HG03108 (cell line): Measurements from ENCODE around the gene ABO.
"Not testable (repeated sequence)": the region's sequence is repeated elsewhere in the genome, so short reads cannot be mapped to it uniquely, and the experiment has no call there.

Experiments
- ATAC-seq: cut with Tn5 transposase; IDR thresholded peaks from one replicate; pipeline ENCODE4 v1.9.1; 2021; ENCODE audit warnings: moderate library complexity; ENCODE audit not compliant: unreplicated experiment

ABO gene

DNA sequence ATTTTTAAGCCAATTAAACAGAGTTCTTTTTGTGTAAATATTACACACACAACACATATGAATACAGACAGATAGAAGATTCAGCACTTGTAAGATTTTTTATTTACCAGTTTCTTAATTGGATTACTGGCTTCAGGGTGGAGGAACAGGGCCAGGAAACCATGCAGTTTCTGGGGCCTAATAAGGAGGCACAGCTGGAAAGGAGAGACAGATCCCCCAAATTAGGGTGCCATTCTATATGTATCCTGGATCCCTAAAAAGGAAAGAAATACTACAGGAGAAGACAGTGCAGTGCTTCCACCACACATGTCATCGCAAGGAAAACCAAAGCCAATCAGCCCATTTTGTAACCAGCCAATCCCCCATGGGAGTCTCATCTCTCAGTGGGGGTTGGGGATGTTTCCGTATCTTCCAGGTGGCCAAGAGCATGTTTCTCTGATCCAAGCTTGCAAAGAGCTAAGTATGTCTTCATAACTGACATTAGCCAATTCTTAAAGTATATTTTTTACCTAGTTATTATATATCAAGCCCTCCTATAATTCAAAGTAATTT lies 15.8 kb upstream of the ABO start:
- no peak for ATAC-seq

DNA sequence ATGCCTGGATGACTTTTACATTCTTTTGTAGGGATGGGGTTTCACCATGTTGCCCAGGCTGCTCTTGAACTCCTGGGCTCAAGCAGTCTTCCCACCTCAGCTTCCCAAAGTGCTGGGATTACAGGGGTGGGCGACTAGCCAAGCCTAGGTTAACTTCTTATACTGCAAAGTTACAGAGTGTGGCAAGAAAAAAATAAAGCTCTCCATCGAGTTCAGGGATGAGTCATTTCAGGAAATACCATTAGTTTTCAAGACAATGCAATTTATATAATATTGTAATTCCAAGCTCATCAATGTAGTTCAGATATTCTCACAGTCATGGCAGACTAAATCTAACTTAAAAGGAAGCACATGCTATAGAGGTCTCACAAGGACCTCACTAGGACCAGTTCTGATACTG lies 11.5 kb upstream of the ABO start:
- no peak for ATAC-seq

GRCh38 chr9:133285252-133285775 lies 10.3 kb upstream of the ABO start:
- ATAC-seq: no peak

- ATAC-seq: no peak
Observed at GRCh38 chr9:133284362-133284761, 9.4 kb upstream of the ABO start.

- ATAC-seq: not testable (repeated sequence)
Observed at GRCh38 chr9:133283255-133284032, 8.4 kb upstream of the ABO start.

- ATAC-seq: no peak
Observed at GRCh38 chr9:133282464-133283238, 7.7 kb upstream of the ABO start.

GRCh38 chr9:133280392-133280791 lies 5.4 kb upstream of the ABO start:
- ATAC-seq: no peak

GRCh38 chr9:133278161-133279114 lies 3.4 kb upstream of the ABO start:
- no peak for ATAC-seq

DNA sequence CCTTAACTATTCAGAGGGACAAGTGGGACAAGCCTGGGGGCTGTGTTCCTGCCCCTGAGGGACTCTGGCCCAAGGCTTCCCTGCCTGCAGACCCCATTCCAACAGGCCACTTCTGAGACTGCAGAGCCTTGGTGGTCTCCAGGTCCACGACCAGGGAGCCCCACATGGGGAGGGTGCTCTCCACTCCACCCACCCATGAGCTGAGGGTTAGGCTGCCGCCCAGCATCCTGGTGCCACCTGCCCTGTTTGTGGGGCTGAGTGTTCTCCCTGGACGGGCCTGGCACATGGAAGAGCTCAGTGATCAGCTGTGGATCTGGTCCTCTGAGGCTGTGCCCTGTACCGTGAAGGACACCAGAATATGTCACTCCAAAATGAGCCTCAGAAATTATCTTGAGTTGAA lies 2.5 kb upstream of the ABO start:
- ATAC-seq: no peak

DNA sequence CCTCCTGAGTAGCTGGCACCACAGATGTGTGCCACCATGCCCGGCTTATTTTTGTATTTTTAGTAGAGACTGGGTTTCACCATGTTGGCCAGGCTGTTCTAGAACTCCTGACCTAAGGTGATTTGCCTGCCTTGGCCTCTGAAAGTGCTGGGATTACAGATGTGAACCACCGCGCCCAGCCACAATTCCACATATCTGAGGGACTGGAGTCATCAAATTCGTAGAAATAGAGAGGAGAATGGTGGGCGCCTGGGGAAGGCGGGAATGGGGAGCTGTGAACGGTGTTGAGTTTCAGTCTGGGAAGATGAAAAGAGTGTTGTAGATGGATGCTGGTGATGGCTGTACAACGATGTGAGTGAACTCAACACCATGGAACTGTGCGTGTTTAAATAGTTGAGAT lies 1.9 kb upstream of the ABO start:
- no peak for ATAC-seq

DNA sequence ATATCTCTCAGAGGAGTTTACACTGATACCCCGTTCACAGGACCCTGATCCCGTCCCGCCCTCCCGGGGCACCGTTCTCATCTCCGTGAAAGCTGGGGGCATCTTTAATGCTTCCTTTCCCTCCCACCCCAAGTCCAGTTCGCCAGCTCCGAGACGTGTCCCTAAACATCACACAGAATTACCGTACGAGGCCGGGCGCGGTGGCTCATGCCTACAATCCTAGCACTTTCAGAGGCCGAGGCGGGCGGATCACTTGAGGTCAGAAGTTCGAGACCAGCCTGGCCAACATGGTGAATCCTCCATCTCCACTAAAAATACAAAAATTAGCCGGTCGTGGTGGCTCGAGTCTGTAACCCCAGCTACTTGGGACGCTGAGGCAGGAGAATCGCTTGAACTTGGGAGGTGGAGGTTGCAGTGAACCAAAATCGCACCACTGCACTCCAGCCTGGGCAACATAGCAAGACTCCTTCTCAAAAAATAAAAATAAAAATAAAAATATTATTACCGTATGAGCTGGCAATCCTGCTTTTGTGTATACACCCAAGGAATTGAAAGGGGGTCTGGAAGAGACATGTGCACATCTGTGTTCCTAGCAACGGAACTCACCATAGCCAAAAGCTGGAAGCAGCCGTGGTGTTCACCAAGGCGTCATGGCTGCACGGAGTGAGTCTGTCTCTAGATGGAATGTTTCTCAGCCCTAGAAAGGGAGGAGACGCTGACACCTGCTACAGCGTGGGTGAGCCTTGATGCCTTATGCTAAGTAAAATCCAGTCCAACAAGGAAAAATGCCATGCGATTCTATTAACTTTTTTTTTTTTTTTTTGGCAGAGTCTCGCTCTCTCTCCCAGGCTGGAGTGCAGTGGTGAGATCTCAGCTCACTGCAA lies 1.2 kb upstream of the ABO start:
- no peak for ATAC-seq

DNA sequence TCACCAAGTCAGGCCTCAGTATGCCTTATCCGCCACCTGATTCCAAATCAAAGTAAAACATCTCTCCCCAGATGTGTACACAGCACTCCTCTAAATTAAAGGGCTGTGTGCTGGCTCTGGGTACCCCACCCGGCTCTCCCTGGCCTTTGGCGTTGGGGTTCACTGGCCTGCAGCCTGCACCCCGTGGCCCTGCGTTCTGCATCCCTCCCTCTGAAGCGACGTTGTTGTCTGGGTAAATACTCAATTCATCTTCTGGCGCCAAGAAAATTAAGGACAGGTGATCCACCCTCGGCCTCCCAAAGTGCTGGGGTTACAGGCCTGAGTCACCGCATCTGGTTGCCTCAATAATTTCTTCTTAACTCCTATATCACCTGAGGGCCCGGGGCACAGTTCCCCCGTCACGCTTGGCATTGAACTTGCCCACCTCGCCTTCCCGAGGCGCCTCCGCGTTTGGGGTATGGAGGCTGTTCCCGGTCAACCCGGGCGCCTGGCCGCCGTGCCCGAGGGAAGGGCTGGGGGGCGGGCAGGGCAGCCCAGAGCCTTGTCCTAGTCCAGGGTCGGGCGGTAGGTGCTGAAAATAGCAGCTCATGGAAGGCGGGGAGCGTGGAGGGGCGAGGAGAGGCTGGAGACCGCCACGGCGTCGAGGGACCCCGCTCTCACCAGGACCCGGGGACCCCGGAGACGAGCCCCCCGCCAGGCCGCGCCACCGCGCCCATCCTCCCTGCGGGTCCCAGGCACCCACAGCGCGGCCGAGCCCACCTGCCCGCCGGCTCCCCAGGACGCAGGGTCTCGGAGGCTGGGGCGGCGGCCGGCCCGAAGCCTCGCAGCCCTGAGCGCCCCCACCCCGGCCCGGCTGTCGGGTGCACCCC lies 531 bp downstream of the ABO start:
- no peak for ATAC-seq

DNA sequence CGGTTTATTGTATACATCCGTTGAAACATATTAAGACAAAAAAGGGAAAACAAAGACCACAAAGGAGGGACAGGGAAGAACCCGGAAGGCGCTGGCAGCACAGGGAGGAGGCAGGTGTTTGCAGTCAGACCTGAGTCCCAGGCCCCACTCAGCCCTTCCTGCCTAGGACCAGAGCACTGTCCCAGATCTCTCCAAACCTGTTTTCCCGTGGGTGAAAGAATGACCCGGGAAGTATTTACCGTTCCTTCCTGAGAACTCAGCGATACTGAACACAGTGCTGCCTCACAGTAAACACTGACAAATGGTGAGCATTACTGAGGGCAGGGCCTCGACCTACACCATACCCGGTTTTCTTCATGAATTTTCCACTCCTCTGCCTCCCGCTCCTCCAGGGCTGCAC lies 1.2 kb downstream of the ABO start:
- ATAC-seq: no peak

- ATAC-seq: no peak
Observed at GRCh38 chr9:133273098-133273497, 1.9 kb downstream of the ABO start.

GRCh38 chr9:133269537-133270362 lies 5.3 kb downstream of the ABO start:
- no peak for ATAC-seq

DNA sequence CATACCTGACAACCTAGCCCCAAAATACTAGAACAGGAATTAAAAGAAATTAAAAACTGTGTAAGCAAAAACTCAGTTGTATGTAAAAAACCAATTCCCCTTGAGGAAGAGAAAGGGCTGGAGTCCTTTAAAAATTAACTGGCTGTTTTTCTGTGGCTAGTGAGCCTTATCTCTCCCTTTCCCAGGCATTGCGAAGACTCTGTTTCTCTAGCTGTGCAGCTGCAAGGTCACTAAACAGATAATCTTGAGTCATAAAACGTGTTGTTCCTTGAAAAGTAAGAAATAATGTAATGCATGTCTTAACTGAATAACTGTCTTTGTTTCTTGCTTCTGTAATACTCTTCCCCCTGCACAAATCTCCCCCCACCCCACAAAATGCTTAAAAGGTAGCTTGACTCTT lies 5.9 kb downstream of the ABO start:
- not testable (repeated sequence) for ATAC-seq

GRCh38 chr9:133268335-133269056 lies 6.5 kb downstream of the ABO start:
- no peak for ATAC-seq
